Activated CD8-positive, alpha-beta memory T cell treated with anti-CD3 and anti-CD28 coated beads for 4 hours (primary cell): ENCODE measurements around the gene ATG101.
"Not testable (repeated sequence)": the region's sequence is repeated elsewhere in the genome, so short reads cannot be mapped to it uniquely, and the experiment has no call there.

ENCODE experiments used
- DNase-seq, 2 donors: peaks; one replicate each; pipeline ENCODE4 v3.0.0-alpha.2; 2020; ENCODE audit warnings: low read depth in 2 of 2

Gene ATG101

DNA sequence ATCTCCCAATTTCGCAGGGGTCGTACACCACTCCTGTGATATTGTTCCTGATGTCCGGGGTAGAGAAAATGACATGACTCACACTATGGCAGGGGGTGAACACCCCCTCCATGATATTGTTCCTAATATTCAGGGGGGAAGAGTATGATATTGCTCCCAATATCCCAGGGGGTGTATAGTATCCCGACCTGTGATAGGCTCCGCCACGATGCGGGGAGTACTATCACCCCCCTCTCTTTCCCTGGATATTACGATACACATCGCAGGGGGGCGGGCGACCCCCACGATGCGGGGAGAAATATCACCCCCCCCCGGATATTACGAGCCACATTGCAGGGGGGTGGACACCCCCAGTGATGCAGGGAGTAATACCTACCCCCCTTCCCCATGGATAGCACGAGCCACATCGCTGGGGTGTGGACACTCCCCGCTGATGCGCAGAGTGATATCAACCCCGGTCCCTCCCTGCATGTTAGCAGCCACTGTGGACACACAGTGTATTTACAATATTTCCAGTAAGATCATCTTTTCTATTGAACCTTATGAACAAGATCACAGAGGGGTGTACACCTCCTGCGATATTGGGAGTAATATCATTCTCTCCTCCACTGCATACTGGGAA is 27.4 kb downstream of the ATG101 start:
- no peak for DNase-seq

DNA sequence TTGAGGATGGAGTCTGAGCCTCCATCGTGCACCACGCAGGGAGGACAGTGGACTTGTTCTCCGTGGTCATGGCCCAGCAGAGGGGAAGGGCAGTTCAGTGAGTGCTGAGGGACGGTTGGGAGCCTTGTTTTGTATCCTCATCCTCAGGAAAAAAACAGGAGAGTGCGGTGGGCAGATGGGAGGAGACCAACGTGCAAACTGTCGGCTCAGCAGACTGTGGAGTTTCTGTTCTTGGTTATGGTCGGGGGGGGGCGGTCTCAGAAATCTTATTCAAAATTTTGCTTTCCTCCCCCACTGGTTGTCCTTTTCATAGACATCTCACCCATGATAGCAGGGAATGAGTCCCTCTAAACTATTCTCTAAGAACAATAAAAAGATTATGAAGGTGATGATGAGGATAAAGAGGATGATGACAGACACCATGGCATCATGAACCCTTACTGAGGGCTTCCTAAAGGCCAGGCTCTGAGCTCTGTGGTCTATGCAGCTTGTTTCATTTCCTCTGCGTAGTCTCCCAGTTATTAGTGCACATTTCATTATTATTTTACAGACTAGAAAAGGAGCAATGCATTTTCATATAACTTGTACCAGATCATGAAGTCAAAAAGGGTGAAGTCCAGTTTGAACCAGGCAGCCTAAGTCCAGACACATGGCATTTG is 34.8 kb downstream of the ATG101 start:
- not testable (repeated sequence) for DNase-seq

- DNase-seq, result peak; percentile 20 to 49
Observed at GRCh38 chr12:52116222-52117125, 46.7 kb downstream of the ATG101 start.

DNA sequence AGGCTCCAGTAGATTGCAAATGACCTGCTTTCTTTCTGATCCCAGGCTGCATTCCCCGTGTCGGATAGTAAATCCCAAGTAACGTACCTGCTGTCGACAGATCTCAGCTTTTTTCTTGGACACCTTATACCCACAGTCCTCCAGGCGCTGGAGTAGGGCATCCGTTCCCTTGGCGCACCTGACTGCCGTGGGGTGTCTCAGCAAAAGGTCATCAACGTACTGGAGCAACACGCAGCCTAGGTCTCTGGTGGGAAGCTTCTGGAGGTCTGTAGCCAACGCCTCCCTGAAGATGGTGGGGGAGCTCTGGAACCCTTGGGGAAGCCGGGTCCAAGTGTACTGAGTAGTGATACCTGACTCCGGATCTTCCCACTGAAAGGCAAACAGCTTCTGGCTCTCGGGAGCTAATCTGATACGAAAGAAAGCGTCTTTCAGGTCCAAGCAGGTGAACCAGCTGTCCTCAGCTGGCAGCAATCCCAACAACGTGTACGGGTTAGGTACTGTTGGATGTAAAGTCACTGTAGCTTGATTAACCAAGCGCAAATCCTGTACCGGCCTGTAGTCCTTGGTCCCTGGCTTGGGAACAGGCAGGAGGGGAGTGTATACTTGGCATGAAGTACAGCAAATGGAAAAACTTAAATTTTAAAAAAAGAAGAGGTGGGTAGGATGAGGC is 48.2 kb downstream of the ATG101 start:
- DNase-seq, result not testable (repeated sequence)

DNA sequence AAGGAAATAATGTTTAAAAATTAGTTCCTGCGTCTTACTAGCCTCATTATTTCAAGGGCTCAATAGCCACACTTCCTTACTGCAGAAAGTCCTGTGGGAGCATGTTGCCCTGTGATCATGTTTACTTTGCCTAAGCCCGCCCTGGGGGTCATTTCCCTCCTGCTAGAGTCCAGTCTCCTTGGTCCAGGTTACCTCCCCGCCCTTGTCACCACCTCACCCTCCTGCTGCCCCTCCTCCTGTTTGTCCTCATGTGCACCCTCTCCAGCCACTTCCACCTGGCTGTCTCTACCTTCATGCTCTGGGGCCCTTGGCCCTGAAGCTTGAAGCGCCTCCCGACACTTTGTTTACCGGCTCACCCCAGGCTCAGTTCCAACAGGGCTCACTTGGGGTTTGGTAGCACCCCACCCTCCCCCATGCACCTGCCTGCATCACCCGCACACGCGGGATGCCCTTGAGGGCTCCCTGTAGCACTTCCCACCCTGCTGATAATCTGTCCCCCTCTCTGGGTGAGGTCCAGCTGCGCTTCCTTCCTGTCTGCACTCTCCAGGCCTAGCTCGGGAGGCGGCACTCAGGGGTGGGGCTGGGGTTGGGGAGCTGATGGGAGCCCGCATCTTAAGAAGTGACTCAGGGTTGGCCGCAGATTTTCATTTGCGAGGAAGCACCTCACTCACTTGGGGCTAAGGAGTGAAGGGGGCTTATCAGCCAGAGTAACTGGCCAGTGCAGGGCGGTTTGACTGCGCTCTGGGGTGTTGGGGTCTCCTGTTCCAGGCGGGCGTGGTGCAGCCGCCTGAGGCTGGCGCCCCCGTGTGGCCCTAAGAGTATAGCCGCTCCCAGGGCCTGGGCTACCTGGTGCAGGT is 49.8 kb downstream of the ATG101 start:
- no peak for DNase-seq

GRCh38 chr12:52120951-52121823 is 51.4 kb downstream of the ATG101 start:
- DNase-seq, result no peak

DNA sequence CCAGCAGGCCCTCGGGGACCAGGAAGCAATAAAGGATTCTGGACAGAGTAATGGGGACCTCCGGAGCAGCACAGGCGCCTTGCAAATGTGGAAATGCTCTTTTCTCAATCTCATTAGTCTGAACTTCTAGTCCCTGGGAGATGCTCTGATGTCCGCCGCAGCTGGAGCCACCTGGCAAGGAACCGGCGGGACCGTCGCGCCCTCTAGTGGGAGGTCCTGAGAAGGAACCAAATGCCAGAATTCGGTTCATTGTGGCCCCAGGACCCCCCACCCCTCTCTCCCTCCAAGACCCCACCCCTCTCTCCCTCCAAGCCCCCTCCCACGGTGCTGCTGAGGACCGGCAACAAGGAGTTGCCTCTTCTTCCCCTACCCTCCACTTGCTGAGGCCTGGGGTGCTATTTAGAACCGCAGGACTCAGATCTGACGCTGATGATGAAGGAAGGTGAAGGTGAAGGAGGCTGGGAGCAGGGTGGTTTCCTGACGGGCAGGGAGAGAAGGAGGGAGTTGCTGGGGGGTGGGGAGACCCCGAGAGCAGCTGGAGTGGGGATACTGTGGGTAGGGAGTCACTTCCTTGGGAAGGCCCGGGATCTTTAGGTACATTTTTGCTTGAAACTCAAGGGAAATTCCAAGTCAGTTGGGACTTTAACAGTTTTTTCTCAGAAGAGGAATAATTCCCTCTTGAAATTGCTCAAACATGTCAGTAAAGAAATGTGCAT is 52.2 kb downstream of the ATG101 start:
- DNase-seq, result peak; percentile 16 to 32

DNA sequence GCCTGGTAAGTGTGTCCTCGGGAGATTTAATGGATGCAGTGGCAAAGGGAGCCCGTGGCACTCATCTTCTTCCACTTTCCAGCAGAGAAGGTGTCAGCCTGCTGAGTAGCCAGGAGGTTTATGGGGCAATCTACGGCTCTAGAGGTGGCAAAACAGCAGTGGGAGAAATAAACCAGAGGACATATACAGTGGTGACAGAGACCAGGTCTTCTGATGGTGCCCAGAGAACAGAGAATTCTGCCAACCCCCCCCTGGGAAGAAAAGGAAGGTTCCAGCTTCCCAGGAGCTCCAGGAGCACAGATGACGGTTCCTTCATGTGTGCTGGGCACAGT is 52.7 kb downstream of the ATG101 start:
- no peak for DNase-seq

GRCh38 chr12:52122904-52123303 is 53.1 kb downstream of the ATG101 start:
- no peak for DNase-seq

GRCh38 chr12:52123487-52124186 is 53.9 kb downstream of the ATG101 start:
- no peak for DNase-seq

- DNase-seq, result no peak
Observed at GRCh38 chr12:52125476-52125900, 55.7 kb downstream of the ATG101 start.

DNA sequence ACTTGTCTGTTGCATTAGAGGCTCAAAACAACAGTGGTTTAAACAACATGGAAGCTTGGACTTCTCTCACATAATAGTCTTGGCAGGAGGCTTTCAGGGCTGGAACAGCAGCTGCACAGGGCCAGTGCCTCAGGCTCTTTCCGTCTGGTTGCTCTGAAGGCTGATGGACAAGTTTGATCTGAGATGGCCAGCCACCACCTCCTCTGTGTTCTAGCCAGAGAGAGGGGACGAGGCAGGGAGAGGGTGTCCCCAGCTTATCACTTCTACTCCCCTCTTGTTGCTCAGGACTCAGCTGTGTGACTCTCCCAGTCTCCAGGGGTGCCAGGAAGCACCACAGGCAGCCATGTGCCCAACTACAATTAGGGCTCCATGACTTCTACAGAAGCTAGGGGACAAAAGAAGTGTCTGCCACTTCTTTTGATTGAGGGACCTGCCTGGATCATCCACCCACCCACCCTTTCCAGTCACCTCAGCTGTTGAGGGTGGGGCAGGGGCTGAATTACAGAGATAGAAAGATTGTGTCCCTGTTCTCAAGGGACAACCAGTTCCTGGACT is 56.3 kb downstream of the ATG101 start:
- no peak for DNase-seq
